ENCODE results near the gene BCL7A.
"Not testable (repeated sequence)": the region's sequence is repeated elsewhere in the genome, so short reads cannot be mapped to it uniquely, and the experiment has no call there.

Gene BCL7A

GRCh38 chr12:122021822-122022392, at the start of gene BCL7A:
Gene BCL7A (plus strand): TSS chr12:122021884. CDS start chr12:122022092, 208 bp downstream.
- peak; percentile 58 for DNase-seq

DNA sequence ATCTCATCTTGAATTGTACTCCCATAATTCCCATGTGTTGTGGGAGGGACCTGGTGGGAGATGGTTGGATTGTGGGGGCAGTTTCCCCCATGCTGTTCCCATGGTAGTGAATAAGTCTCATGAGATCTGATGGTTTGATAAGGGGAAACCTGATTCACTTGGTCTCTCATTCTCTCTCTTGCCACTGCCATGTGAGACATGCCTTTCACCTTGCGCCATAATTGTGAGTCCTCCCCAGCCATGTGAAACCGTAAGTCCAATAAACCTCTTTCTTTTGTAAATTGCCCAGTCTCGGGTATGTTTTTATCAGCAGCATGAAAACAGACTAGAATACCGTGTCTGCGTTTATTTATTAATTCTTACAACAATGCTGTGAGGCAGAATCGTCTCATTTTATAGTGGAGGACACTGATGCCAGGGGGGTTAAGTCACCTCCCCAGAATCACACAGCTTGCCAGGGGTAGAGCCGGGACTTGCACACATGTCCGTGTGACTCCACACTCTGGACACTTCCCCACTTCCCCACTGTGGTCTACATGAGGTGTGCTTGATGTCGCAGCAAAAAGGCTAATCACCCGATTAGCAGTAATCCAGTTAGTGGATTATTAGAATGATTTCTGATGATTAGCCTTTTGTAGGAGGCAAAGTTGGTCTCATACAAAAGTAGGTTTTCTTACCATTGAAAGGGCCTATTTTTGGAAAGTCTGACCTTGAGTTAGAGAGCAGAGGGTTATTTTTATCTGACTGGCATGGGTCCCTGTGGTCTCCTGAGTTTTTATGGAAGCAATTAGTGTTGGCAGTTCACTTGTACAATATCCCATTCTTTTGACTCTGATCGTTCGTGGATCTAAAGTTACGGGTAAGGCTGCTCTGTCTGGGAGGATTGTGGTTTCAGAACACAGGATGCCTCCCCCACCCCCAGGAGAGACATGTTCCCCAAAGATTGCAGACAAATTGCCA, 47.4 kb upstream of the BCL7A start:
- DNase-seq, result no peak

DNA sequence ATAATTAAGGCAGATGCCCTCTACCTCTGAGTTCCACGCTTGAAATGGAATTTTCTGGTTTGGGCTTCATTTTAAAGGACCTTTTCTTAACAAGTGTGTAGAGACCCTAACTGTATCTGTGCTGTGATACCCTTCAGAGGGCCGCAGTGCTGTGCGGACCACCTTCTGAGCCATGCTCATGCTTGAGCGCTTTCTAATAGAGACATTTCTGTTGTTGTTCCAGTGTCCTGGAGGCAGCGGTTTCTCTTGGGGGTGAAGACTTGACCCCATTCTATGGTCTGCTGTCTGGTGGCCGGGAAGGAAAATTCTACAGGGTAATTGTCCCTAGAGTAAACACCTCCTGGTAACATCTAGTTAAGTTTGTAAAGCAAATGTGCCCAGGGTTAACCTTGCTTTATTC, 46.7 kb upstream of the BCL7A start:
- DNase-seq, result no peak

GRCh38 chr12:121976950-121977349, 44.7 kb upstream of the BCL7A start:
- no peak for DNase-seq

DNA sequence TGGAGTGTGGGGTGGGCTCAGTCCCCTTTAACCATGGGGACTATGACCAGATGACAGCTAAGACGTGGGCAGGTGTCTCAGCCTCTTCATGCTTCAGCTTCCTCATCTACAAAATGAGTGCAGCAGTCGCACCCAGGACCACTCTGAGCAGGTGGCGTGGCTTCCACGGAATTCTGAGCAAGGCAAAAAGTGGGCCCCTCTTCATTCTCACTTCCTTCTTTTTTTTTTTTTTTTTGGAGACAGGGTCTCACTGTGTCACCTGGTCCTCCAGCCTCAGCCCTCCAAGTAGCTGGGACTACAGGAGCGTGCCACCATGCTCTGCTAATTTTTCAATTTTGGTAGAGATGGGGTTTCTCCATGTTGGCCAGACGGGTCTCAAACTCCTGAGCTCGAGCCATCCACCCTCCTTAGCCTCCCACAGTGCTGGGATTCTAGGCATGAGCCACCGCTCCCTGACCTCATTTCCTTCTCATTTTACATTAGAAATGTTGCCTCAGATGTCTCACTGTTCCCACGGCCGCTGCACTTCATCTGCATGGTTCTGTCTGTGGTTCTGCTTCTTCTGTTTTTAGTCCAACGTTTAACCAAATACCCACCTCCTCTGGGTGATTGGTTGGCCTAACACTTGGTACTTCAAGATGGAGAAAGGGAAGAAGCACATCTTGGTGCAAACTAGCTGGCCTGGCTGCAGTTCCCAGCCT, 41.3 kb upstream of the BCL7A start:
- DNase-seq, result no peak

DNA sequence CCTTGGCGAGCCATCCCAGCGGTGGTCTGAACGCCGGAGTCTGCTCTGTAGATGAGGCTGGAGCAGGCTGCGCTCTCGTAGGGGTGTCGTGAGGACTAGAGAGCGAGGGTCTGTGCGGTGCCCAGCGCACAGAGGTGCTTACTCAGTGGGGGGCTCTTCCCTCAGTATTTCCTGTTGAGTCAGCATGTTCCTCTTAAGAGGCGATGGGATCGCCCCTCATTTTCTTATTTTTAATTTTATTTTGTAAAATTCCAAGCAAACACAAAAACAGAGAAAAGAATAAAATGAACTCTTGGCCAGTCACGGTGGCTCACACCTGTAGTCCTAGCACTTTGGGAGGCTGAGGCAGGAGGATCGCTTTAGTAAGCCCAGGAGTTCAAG, 40.8 kb upstream of the BCL7A start:
- DNase-seq, result no peak

GRCh38 chr12:121981456-121981855, 40.2 kb upstream of the BCL7A start:
- DNase-seq, result no peak

DNA sequence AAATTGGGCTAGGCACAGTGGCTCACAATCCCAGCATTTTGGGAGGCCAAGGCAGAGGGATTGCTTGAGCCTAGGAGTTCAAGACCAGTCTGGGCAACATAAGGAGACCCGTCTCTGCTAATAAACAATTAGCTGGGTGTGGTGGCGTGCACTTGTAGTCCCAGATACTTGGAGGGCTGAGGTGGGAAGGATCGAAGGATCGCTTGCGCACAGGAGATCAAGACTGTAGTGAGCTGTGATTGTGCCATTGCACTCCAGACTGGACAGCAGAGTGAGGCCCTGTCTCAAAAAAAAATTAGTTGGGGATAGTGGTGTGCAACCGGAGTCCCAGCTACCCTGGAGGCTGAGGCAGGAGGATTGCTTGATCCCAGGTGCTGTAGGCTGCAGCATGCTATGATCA, 38.7 kb upstream of the BCL7A start:
- DNase-seq, result no peak

DNA sequence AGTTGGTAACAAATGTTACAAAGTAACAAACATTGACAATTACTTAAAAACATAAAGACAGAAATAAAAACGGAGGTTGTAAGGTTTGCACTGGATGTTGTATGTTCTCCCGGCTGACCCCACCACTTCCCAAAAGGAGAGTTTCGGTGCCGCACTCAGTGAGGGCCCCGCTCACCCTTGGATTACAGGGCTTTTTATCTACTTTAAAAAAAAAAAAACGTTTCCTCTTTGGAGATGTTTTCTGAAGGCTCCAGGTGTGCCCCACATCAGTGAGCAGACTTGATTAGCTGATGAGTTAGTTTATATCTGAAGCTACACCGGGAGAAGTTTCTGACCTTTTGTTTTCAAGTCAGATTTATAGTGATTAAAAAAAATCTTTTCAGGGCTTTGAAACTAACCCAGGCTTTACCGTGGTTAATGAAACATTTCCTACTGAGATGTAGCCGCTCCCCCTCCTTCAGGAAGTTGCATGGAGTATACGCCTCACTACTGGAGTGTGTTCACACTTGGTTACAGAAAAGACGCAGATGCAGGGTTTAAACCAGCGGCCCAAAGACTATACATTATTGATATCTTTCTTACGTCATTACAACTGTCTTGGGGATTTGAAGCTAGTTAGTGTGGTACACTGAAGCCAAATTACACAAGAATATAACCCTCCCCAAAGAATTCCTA, 38.0 kb upstream of the BCL7A start:
- DNase-seq, result no peak

- DNase-seq, result no peak
These were observed 35.0 kb upstream of the BCL7A start for GRCh38 chr12:121986489-121987245.

- not testable (repeated sequence) for DNase-seq
These were observed 33.2 kb upstream of the BCL7A start for GRCh38 chr12:121988519-121988918.

- no peak for DNase-seq
These were observed 32.2 kb upstream of the BCL7A start for GRCh38 chr12:121989276-121990113.

DNA sequence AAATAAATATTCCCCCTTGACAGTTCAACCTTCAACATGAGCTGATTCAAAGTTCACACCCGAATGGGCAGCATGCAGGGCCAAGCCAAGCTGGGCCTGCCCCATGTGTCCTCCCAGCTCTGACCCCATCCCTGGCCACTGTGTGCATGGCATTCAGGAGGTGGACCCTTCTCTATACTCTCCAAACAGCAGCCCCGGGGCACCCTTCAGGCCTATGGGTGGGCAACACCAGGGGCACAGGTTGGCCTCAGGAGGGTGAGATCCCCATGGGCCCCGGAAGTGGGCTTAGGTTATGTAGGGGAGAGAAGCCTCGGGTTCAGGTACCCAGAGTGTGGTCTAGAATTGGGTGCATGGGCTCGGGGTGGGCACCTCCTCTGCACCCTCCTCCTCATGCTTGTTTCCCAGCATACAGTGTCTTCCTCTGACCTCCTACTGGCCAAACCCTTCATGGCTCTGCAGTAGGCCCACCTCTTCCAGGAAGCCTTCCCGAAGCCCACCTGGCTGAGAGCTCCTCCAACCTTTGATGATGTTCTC, 31.5 kb upstream of the BCL7A start:
- DNase-seq, result no peak

- no peak for DNase-seq
These were observed 30.7 kb upstream of the BCL7A start for GRCh38 chr12:121990692-121991603.

- no peak for DNase-seq
These were observed 29.4 kb upstream of the BCL7A start for GRCh38 chr12:121992059-121992879.

DNA sequence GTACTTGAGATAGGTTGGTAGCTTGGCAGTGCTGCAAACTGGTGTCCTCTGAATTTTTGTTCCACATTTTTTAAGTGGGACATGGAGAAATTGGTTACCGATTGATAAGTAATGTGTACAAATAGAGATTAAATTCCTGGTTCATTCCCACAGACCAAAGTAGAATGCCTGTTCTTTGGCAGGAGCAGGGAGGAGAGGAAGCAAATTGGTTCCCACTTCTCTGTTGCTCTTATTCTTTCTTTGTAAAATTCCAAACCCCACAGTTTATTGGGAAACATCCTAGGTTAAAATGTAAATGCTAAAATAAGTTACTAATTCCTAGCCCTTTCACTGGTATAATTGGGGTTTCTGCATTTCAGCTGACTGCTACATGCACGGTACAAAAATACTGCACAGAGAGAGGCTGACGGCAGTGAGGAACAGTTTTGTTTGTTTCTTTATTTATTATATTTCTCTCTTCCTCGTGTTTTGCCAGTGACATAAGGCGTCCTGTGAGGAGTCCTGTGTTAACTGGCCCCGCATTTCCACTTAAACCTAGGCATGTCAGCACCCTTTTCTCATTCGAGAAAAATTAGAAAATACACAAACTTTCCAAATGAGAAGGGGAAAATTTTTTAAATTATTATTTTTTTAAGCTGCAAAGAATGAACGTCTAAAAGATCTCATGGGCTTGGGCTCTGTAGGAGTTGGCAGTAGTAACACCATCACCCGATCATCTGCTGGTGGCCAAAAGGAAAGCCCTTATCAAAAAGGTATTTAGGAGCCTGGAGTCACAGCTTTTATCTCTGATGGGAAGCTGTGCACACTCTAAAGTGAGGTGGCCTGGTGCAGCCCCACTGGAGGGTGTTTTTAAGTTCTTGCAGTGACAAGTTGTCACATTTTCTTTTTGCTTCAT, 25.4 kb upstream of the BCL7A start:
- no peak for DNase-seq

DNA sequence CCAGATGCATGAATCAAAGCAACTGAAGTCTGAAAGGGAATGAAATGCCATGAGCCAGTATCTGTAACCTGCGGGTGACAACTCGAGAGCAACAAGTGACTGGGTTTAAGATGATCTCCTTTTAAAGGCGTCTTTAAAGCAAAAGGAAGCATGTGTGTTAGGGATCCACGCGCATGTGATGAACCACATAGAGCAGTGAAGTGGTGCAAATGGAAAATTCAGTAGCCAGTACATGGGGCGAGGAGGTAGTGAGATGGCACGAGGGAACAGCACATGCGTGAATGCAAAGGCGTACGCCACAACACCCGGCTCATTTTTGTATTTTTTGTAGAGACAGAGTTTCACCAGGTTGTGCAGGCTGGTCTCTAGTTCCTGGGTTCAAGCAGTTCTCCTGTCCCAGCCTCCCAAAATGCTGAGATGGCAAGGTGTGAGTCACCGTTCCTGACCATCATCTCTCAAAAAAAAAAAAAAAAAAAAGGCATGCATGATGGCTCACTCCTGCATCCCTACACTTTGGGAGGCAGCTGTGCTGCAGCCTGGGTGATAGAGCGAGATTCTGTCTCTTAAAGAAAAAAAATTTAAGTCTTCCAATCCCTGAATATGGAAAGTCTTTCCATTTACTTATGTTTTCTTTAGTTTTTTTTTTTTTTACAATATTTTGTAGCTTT, 24.6 kb upstream of the BCL7A start:
- DNase-seq, result no peak

Data from NCI-H510A (cell line).